IMR-90 (cell line): ENCODE results near the gene SLC35D3. TPM values are rescaled to one million over a fixed set of nuclear protein-coding genes. Genes with fewer than 3 reads are reported as not detected.

Source experiments
- ATAC-seq: fragments of 200-7000 bp; cut with Tn5 transposase; 2 replicates; pipeline ENCODE4 v1.9.1; 2020; ENCODE audit warnings: low read depth, mild to moderate bottlenecking, moderate library complexity
- BruUV-seq: library from RNA; stranded (reverse); fragments of 400-500 nt; replicated peaks from 2 replicates; lab custom pipeline; 2021; lab: Mats Ljungman, UMichigan
- CTCF ChIA-PET: fragments of 300-600 bp; formaldehyde crosslinking; extraction: SDS; loops from one replicate; lab custom pipeline; 2021; ENCODE audit warnings: antibody characterized with exemption; lab: Yijun Ruan, JAX
- POLR2A ChIA-PET: fragments of 300-600 bp; sonication (Branson Sonifier 250); formaldehyde crosslinking; loops from one replicate; lab custom pipeline; 2022; ENCODE audit warnings: antibody characterized with exemption; ENCODE audit not compliant: unreplicated experiment; lab: Charles Lee
- DNase-seq: peaks from one replicate; pipeline ENCODE4 v3.0.0; 2013
- H2AFZ ChIP-seq: replicated peaks from 2 replicates; pipeline ENCODE3; 2013; ENCODE audit warnings: low read length, mild to moderate bottlenecking; ENCODE audit not compliant: poor library complexity
- H2AK5ac ChIP-seq: 2 replicates; pipeline ENCODE4 v1.6.1; 2013; ENCODE audit warnings: low read depth, low read length, inconsistent platforms
- H2AK9ac ChIP-seq: replicated peaks from 2 replicates; pipeline ENCODE3; 2013; ENCODE audit warnings: mild to moderate bottlenecking, low read depth, low read length, moderate library complexity; ENCODE audit not compliant: poor library complexity
- H2BK120ac ChIP-seq: 2 replicates; pipeline ENCODE4 v1.6.1; 2013; ENCODE audit warnings: low read depth, low read length, inconsistent platforms
- H2BK15ac ChIP-seq: 3 replicates; pipeline ENCODE4 v1.6.1; 2013; ENCODE audit warnings: low read depth, low read length, inconsistent platforms
- H2BK20ac ChIP-seq: 2 replicates; pipeline ENCODE4 v1.6.1; 2013; ENCODE audit warnings: low read depth, mild to moderate bottlenecking, inconsistent platforms, low read length, moderate library complexity
- H2BK5ac ChIP-seq: 2 replicates; pipeline ENCODE4 v1.6.1; 2013; ENCODE audit warnings: mild to moderate bottlenecking, low read depth, low read length, inconsistent platforms; ENCODE audit not compliant: poor library complexity, severe bottlenecking
- H3K14ac ChIP-seq: replicated peaks from 2 replicates; pipeline ENCODE4 v1.6.1; 2013; ENCODE audit warnings: low read depth, low read length, inconsistent platforms
- H3K18ac ChIP-seq: 2 replicates; pipeline ENCODE4 v1.6.1; 2013; ENCODE audit warnings: low read depth, low read length, control low read depth
- H3K23ac ChIP-seq: 2 replicates; pipeline ENCODE4 v1.6.1; 2013; ENCODE audit warnings: low read depth, low read length, inconsistent platforms
- H3K27ac ChIP-seq: 2 replicates; pipeline ENCODE4 v1.5.1; 2013; ENCODE audit warnings: mild to moderate bottlenecking, control low read depth, low read length; ENCODE audit not compliant: insufficient read depth
- H3K27me3 ChIP-seq: 2 replicates; pipeline ENCODE4 v1.6.1; 2013; ENCODE audit warnings: low read length; ENCODE audit not compliant: control insufficient read depth, insufficient read depth
- H3K36me3 ChIP-seq: 2 replicates; pipeline ENCODE4 v1.6.1; 2013; ENCODE audit warnings: low read length, mixed read lengths; ENCODE audit not compliant: control insufficient read depth, insufficient read depth
- H3K4ac ChIP-seq: 2 replicates; pipeline ENCODE4 v1.6.1; 2013; ENCODE audit warnings: low read depth, low read length, inconsistent platforms
- H3K4me1 ChIP-seq: 2 replicates; pipeline ENCODE4 v1.6.1; 2013; ENCODE audit warnings: low read length, mixed read lengths; ENCODE audit not compliant: control insufficient read depth, insufficient read depth
- H3K4me2 ChIP-seq: 2 replicates; pipeline ENCODE4 v1.6.1; 2013; ENCODE audit warnings: low read depth, mild to moderate bottlenecking, control low read depth, low read length, moderate library complexity
- H3K4me3 ChIP-seq: 2 replicates; pipeline ENCODE4 v1.5.1; 2013; ENCODE audit warnings: low read depth, mild to moderate bottlenecking, control low read depth, low read length, moderate library complexity; ENCODE audit not compliant: insufficient read depth
- H3K56ac ChIP-seq: 2 replicates; pipeline ENCODE4 v1.6.1; 2013; ENCODE audit warnings: low read length, inconsistent platforms; ENCODE audit not compliant: insufficient read depth; ENCODE audit errors: extremely low read depth
- H3K79me1 ChIP-seq, 2 experiments: 2 replicates each; pipeline ENCODE4 v1.6.1; 2013; ENCODE audit warnings: low read length in 2 of 2, inconsistent platforms in 1 of 2, low read depth in 1 of 2
- H3K9ac ChIP-seq: 2 replicates; pipeline ENCODE4 v1.6.1; 2013; ENCODE audit warnings: low read depth, low read length, control low read depth
- H3K9me1 ChIP-seq: 2 replicates; pipeline ENCODE4 v1.6.1; 2013; ENCODE audit warnings: low read length, inconsistent platforms; ENCODE audit not compliant: insufficient read depth
- H3K9me3 ChIP-seq: 2 replicates; pipeline ENCODE4 v1.6.1; 2013; ENCODE audit warnings: low read length; ENCODE audit not compliant: control insufficient read depth, insufficient read depth
- H4K20me1 ChIP-seq: 2 replicates; pipeline ENCODE4 v1.6.1; 2013; ENCODE audit warnings: low read length, inconsistent platforms; ENCODE audit not compliant: insufficient read depth
- H4K5ac ChIP-seq: 2 replicates; pipeline ENCODE4 v1.6.1; 2013; ENCODE audit warnings: mild to moderate bottlenecking, low read depth, low read length, control low read depth
- H4K8ac ChIP-seq, 2 experiments: 2 replicates each; pipeline ENCODE4 v1.6.1; 2013; ENCODE audit warnings: low read depth in 2 of 2, low read length in 2 of 2, control low read depth in 1 of 2, inconsistent platforms in 1 of 2
- H4K91ac ChIP-seq: 2 replicates; pipeline ENCODE4 v1.6.1; 2013; ENCODE audit warnings: low read depth, low read length, inconsistent platforms; ENCODE audit not compliant: insufficient read depth
- BHLHE40 ChIP-seq: fragments of 150-350 bp; IDR thresholded peaks from 2 replicates; pipeline ENCODE4 v1.6.1; 2016; ENCODE audit warnings: mild to moderate bottlenecking, low read depth, low read length
- CEBPB ChIP-seq: IDR thresholded peaks from 2 replicates; pipeline ENCODE4 v1.6.1; 2012; ENCODE audit warnings: low read depth, low read length, improper control_type of control experiment
- CHD1 ChIP-seq: IDR thresholded peaks from 2 replicates; pipeline ENCODE4 v1.6.1; 2012; ENCODE audit warnings: low read depth, low read length, improper control_type of control experiment
- CTCF ChIP-seq: conservative IDR thresholded peaks from 2 replicates; pipeline ENCODE4 v1.5.1; 2012; ENCODE audit warnings: mild to moderate bottlenecking, low read depth, low read length, improper control_type of control experiment
- ELK1 ChIP-seq: fragments of 150-350 bp; IDR thresholded peaks from 2 replicates; pipeline ENCODE4 v1.6.1; 2016; ENCODE audit warnings: low read depth, mild to moderate bottlenecking, low read length, moderate library complexity, borderline replicate concordance
- FOS ChIP-seq: fragments of 150-350 bp; IDR thresholded peaks from 2 replicates; pipeline ENCODE4 v1.6.1; 2016; ENCODE audit warnings: low read depth, low read length
- MAFK ChIP-seq: IDR thresholded peaks from 2 replicates; pipeline ENCODE4 v1.6.1; 2012; ENCODE audit warnings: low read depth, low read length, improper control_type of control experiment
- MAZ ChIP-seq: IDR thresholded peaks from 2 replicates; pipeline ENCODE4 v1.6.1; 2012; ENCODE audit warnings: low read depth, mild to moderate bottlenecking, low read length, improper control_type of control experiment, moderate library complexity, borderline replicate concordance
- MXI1 ChIP-seq: IDR thresholded peaks from 2 replicates; pipeline ENCODE4 v1.6.1; 2012; ENCODE audit warnings: low read depth, mild to moderate bottlenecking, low read length, moderate library complexity, borderline replicate concordance
- NFE2L2 ChIP-seq: fragments of 150-350 bp; IDR thresholded peaks from 2 replicates; pipeline ENCODE4 v1.6.1; 2016; ENCODE audit warnings: low read depth, mild to moderate bottlenecking, low read length
- POLR2A ChIP-seq: IDR thresholded peaks from 2 replicates; pipeline ENCODE4 v1.6.1; 2012; ENCODE audit warnings: mild to moderate bottlenecking, low read depth, low read length
- RAD21 ChIP-seq: IDR thresholded peaks from 2 replicates; pipeline ENCODE4 v1.6.1; 2012; ENCODE audit warnings: low read length, improper control_type of control experiment
- RCOR1 ChIP-seq: IDR thresholded peaks from 2 replicates; pipeline ENCODE4 v1.6.1; 2012; ENCODE audit warnings: mild to moderate bottlenecking, low read length, improper control_type of control experiment; ENCODE audit not compliant: insufficient replicate concordance
- RFX5 ChIP-seq: IDR thresholded peaks from 2 replicates; pipeline ENCODE4 v1.8.0; 2012; ENCODE audit warnings: low read depth, mild to moderate bottlenecking, low read length, moderate library complexity
- SMC3 ChIP-seq: fragments of 150-350 bp; IDR thresholded peaks from 2 replicates; pipeline ENCODE4 v1.6.1; 2016; ENCODE audit warnings: low read depth, mild to moderate bottlenecking, antibody characterized with exemption, low read length, moderate library complexity
- USF2 ChIP-seq: fragments of 150-350 bp; IDR thresholded peaks from 2 replicates; pipeline ENCODE4 v1.6.1; 2017; ENCODE audit warnings: mild to moderate bottlenecking, antibody characterized with exemption, low read length, low read depth
- WGBS, 2 experiments: methylation state at CpG; one replicate each; pipeline versions ENCODE4 v1.1.5 to v1.1.7; 2013; ENCODE audit warnings: missing lambda C conversion rate in 2 of 2; ENCODE audit not compliant: insufficient read length in 1 of 2; ENCODE audit errors: extremely low coverage in 2 of 2; 5-methylcytosine and 5-hydroxymethylcytosine counted together
- dilution Hi-C: fragments of 300-500 bp; cut with HindIII; formaldehyde crosslinking; loops from one replicate; pipeline ENCODE4 v1.14.3; 2018; ENCODE audit warnings: low sequenced_read_pairs; ENCODE audit not compliant: unreplicated experiment
- in situ Hi-C: fragments of 300-500 bp; cut with MboI; formaldehyde crosslinking; loops from 3 replicates; pipeline ENCODE4 v1.14.3; 2019; ENCODE audit warnings: low sequenced_read_pairs, inconsistent platforms, mixed read lengths
- intact Hi-C: fragments of 100-400 bp; cut with micrococcal nuclease; formaldehyde crosslinking; loops from 2 replicates; pipeline ENCODE4 v1.10.0; 2022
- polyA plus RNA-seq, 3 experiments: library from polyadenylated mRNA; depleted of rRNA; stranded (reverse); fragments of >200 nt; gene quantifications; 2 replicates each; pipeline ENCODE4 v1.2.3, GENCODE V29; 2012; ENCODE audit warnings: low replicate concordance in 1 of 3
- total RNA-seq: library from RNA; depleted of rRNA; stranded (reverse); fragments of >200 nt; gene quantifications from 2 replicates; pipeline ENCODE4 v1.2.3, GENCODE V29; 2012

SLC35D3 gene
- total and polyA plus RNA-seq, 2 of the 4 experiments (the other 2 are of a cell fraction) = not detected

GRCh38 chr6:136880748-136881460 lies 41.2 kb upstream of the SLC35D3 start:
- H3K23ac ChIP-seq = no peak overlapping the region
- CTCF ChIA-PET = interaction anchor here (0.8 to 1.5 kb wide), 2 partner anchors 16 to 17 kb away, joined by 3 to 4 read pairs; no protein-coding TSS in a partner anchor

More at GRCh38 chr6:136880748-136881460, 41.2 kb upstream of the SLC35D3 start:
- H3K9me1 ChIP-seq = no peaks in the 10 kb centered on the region
- intact Hi-C loops (no loop called here), in situ Hi-C loops (no loop called here), dilution Hi-C loops (no loop called here)
- POLR2A ChIA-PET = no interaction called here
- H3K18ac ChIP-seq = no peak overlapping the region
- H3K79me1 ChIP-seq = no peaks in the 10 kb centered on the region
- no peak overlapping the region for H2AK5ac ChIP-seq
- no peak overlapping the region for H4K8ac ChIP-seq
- no peak overlapping the region for H2BK15ac ChIP-seq
- H3K27ac ChIP-seq = no peak overlapping the region
- WGBS, 2 experiments = no CpG with 5 or more reads among the region's 4 CpGs
- H3K9ac ChIP-seq = no peak overlapping the region
- H2AFZ ChIP-seq = no peak overlapping the region
- H3K36me3 ChIP-seq = no peaks in the 10 kb centered on the region
- H2BK5ac ChIP-seq = no peak overlapping the region
- H2BK120ac ChIP-seq = no peak overlapping the region
- no peak overlapping the region for H4K5ac ChIP-seq
- H2AK9ac ChIP-seq = no peak overlapping the region
- H3K4me2 ChIP-seq = no peak overlapping the region
- H3K56ac ChIP-seq = no peak overlapping the region
- no TSS peak for BruUV-seq
- H2BK20ac ChIP-seq = no peak overlapping the region
- H3K27me3 ChIP-seq = no peaks in the 10 kb centered on the region
- DNase-seq (no peak), ATAC-seq (no peak)
- no peak for TF ChIP-seq POLR2A
- no peak for TF ChIP-seq SMC3
- no peak for TF ChIP-seq RCOR1
- TF ChIP-seq CHD1 = no peak
- no peak for TF ChIP-seq MAZ
- no peak for TF ChIP-seq ELK1
- TF ChIP-seq MXI1 = no peak
- no peak for TF ChIP-seq MAFK
- no peak for TF ChIP-seq USF2
- no peak for TF ChIP-seq CTCF
- TF ChIP-seq BHLHE40 = no peak
- TF ChIP-seq RAD21 = no peak
- no peak for TF ChIP-seq NFE2L2
- no peak for TF ChIP-seq CEBPB
- no peak for TF ChIP-seq RFX5
- TF ChIP-seq FOS = no peak
- no peak overlapping the region for H3K4me3 ChIP-seq
- no peak overlapping the region for H3K4ac ChIP-seq
- H3K14ac ChIP-seq = no peak overlapping the region
- H3K9me3 ChIP-seq = no peaks in the 10 kb centered on the region
- H4K20me1 ChIP-seq = no peaks in the 10 kb centered on the region
- H3K4me1 ChIP-seq = peaks cover 3% of the 10 kb centered on the region; the same call in 1 of the 2 replicates
- no peak overlapping the region for H4K91ac ChIP-seq
